GM21825 (cell line): Measurements from ENCODE around the gene POMC.
"Not testable (repeated sequence)": the region's sequence is repeated elsewhere in the genome, so short reads cannot be mapped to it uniquely, and the experiment has no call there.

Experiments used
- ATAC-seq: cut with Tn5 transposase; IDR thresholded peaks from one replicate; pipeline ENCODE4 v1.9.1; 2021; ENCODE audit warnings: mild to moderate bottlenecking, moderate library complexity; ENCODE audit not compliant: unreplicated experiment

The POMC gene

GRCh38 chr2:25177211-25177611, 8.8 kb upstream of the POMC start:
- no peak for ATAC-seq

- ATAC-seq, result no peak
Measured at GRCh38 chr2:25176541-25177181, 8.3 kb upstream of the POMC start.

GRCh38 chr2:25176138-25176537, 7.8 kb upstream of the POMC start:
- no peak for ATAC-seq

- no peak for ATAC-seq
Measured at GRCh38 chr2:25174192-25174861, 5.9 kb upstream of the POMC start.

GRCh38 chr2:25173719-25174118, 5.3 kb upstream of the POMC start:
- ATAC-seq, result no peak

GRCh38 chr2:25170888-25171287, 2.5 kb upstream of the POMC start:
- no peak for ATAC-seq

- ATAC-seq, result no peak
Measured at GRCh38 chr2:25169073-25169470, 692 bp upstream of the POMC start.

GRCh38 chr2:25165992-25166875, 2.1 kb downstream of the POMC start:
- ATAC-seq, result peak; percentile 83

GRCh38 chr2:25164561-25164960, 3.8 kb downstream of the POMC start:
- no peak for ATAC-seq

- not testable (repeated sequence) for ATAC-seq
Measured at GRCh38 chr2:25162061-25162460, 6.3 kb downstream of the POMC start.

GRCh38 chr2:25161055-25161781, 7.2 kb downstream of the POMC start:
- ATAC-seq, result no peak

GRCh38 chr2:25160376-25160775, 8.0 kb downstream of the POMC start:
- ATAC-seq, result no peak

- no peak for ATAC-seq
Measured at GRCh38 chr2:25159949-25160348, 8.4 kb downstream of the POMC start.

GRCh38 chr2:25158096-25158852, 10.1 kb downstream of the POMC start:
- no peak for ATAC-seq

GRCh38 chr2:25155401-25155800, 13.0 kb downstream of the POMC start:
- no peak for ATAC-seq

GRCh38 chr2:25151718-25152117, 16.7 kb downstream of the POMC start:
- ATAC-seq, result no peak

GRCh38 chr2:25150993-25151392, 17.4 kb downstream of the POMC start:
- ATAC-seq, result not testable (repeated sequence)

- no peak for ATAC-seq
Measured at GRCh38 chr2:25149646-25150045, 18.7 kb downstream of the POMC start.

- ATAC-seq, result no peak
Measured at GRCh38 chr2:25146896-25147295, 21.5 kb downstream of the POMC start.

- no peak for ATAC-seq
Measured at GRCh38 chr2:25145803-25146202, 22.6 kb downstream of the POMC start.
